Heart left ventricle (tissue), 16 donors: ENCODE measurements around the gene PLCB3. TPM values are rescaled to one million over a fixed set of nuclear protein-coding genes. Genes with fewer than 3 reads are reported as not detected.

Experiments
- ATAC-seq, 4 donors: fragments of 200-7000 bp; cut with Tn5 transposase; one replicate each; pipeline ENCODE4 v1.9.1; 2020 to 2022; ENCODE audit warnings: moderate library complexity in 4 of 4, mild to moderate bottlenecking in 3 of 4, moderate number of reproducible peaks in 1 of 4
- DNase-seq, 5 donors: peaks; one replicate each; pipeline ENCODE4 v3.0.0-alpha.2; 2020
- H3K27ac ChIP-seq, 12 donors: fragments of 200-600 bp; sonication (generic) in 4 of 12; one replicate each; pipeline versions ENCODE4 v1.5.0 to v1.8.0; 2016 to 2022; ENCODE audit warnings: mild to moderate bottlenecking in 2 of 12
- H3K27me3 ChIP-seq, 9 donors: fragments of 200-600 bp; sonication (generic) in 2 of 9; one replicate each; pipeline versions ENCODE4 v1.5.1 to v1.8.0; 2016 to 2022; ENCODE audit warnings: mild to moderate bottlenecking in 3 of 9
- H3K36me3 ChIP-seq, 9 donors: fragments of 200-600 bp; sonication (generic) in 2 of 9; one replicate each; pipeline versions ENCODE4 v1.5.0 to v1.8.0; 2018 to 2022; ENCODE audit warnings: mild to moderate bottlenecking in 2 of 9
- H3K4me1 ChIP-seq, 12 donors: fragments of 200-600 bp; sonication (generic) in 4 of 12; one replicate each; pipeline versions ENCODE4 v1.5.0 to v1.8.0; 2016 to 2022; ENCODE audit warnings: mild to moderate bottlenecking in 3 of 12
- H3K4me3 ChIP-seq, 12 donors: fragments of 200-600 bp; sonication (generic) in 4 of 12; one replicate each; pipeline versions ENCODE4 v1.5.0 to v1.8.0; 2017 to 2022; ENCODE audit warnings: mild to moderate bottlenecking in 9 of 12, moderate library complexity in 4 of 12
- H3K9me3 ChIP-seq, 12 donors: fragments of 200-600 bp; sonication (generic) in 4 of 12; one replicate each; pipeline versions ENCODE4 v1.5.0 to v1.8.0; 2016 to 2022; ENCODE audit warnings: mild to moderate bottlenecking in 1 of 12
- POLR2A ChIP-seq, 2 donors: fragments of 450-650 bp; IDR thresholded peaks; one replicate each; pipeline ENCODE4 v1.6.1; 2017; ENCODE audit warnings: antibody characterized with exemption in 2 of 2, mild to moderate bottlenecking in 2 of 2, moderate library complexity in 2 of 2
- WGBS, 4 donors: extraction: QIAGEN DNeasy Blood & Tissue Kit in 2 of 4; methylation state at CpG; one replicate each; pipeline versions ENCODE4 v1.1.5 to v1.1.7; 2013 to 2018; 5-methylcytosine and 5-hydroxymethylcytosine counted together
- intact Hi-C, 10 donors: fragments of 100-400 bp; cut with DNase I; formaldehyde crosslinking; loops; one replicate each; pipeline versions ENCODE4 v1.11.1 to v1.14.2; 2022
- polyA plus RNA-seq, 2 donors: library from polyadenylated mRNA; stranded (reverse); fragments of 200-250 nt; gene quantifications; one replicate each; pipeline ENCODE4 v1.2.3, GENCODE V29; 2013
- total RNA-seq, 9 donors: library from RNA; depleted of rRNA in 2 of 9; stranded (reverse); fragments of >200 nt in 2 of 9; fragmentation: NEBNext Ultra II Directional in 3 of 9; extraction: Animal tissue kit (Norgen Biotek cat#: 25700) in 3 of 9; gene quantifications; one replicate each; pipeline versions ENCODE4 v1.1.0 to v1.2.4, GENCODE V29; 2016 to 2023
- TF ChIP-seq, protein P1 (sequence below), 12 donors: fragments of 200-600 bp; sonication (generic) in 4 of 12; IDR thresholded peaks; one replicate each; pipeline versions ENCODE4 v1.5.0 to v1.8.0; 2018 to 2022; ENCODE audit warnings: antibody characterized with exemption in 12 of 12, mild to moderate bottlenecking in 5 of 12
- donor health status: ischemic (EF 13 %, LVEDD 7.1; RV severe dilation, severe dysfunction).
- donor health status: healthy with polysubstance abuse.
- donor health status: DM: no; HTN: yes; CAD: no.
- donor health status: DM: no; HTN: no; CAD: no.
- donor health status: ischemic (EF 25% LVEDD 6.9; RV normal size, moderate dysfunction).
- donor health status: ischemic (EF 25% LVEDD 5.7; RV mildly dilated, moderate dysfunction).
- donor health status: healthy.
- donor health status: DM: yes; HTN: yes; CAD: no.
- donor health status: ischemic (EF 35%, LVEDD 5.7; RV mildly dilated, moderate dysfunction).
- donor health status: nonischemic (EF 11% LVEDD 7.7; RV severe dilation, severe dysfunction).
- donor health status: DM: yes; HTN: yes; CAD: no.
- donor health status: PGD.
- donor health status: ischemic (EF 29% LVEDD 5.4; RV normal size, mild dysfunction).
- donor health status: nonischemic (EF 23%, LVEDD 6.1; RV moderate dilation, normal function).

Gene PLCB3
- total and polyA plus RNA-seq, 11 donors: 7.4 to 19.1 (median 9.8) TPM

DNA sequence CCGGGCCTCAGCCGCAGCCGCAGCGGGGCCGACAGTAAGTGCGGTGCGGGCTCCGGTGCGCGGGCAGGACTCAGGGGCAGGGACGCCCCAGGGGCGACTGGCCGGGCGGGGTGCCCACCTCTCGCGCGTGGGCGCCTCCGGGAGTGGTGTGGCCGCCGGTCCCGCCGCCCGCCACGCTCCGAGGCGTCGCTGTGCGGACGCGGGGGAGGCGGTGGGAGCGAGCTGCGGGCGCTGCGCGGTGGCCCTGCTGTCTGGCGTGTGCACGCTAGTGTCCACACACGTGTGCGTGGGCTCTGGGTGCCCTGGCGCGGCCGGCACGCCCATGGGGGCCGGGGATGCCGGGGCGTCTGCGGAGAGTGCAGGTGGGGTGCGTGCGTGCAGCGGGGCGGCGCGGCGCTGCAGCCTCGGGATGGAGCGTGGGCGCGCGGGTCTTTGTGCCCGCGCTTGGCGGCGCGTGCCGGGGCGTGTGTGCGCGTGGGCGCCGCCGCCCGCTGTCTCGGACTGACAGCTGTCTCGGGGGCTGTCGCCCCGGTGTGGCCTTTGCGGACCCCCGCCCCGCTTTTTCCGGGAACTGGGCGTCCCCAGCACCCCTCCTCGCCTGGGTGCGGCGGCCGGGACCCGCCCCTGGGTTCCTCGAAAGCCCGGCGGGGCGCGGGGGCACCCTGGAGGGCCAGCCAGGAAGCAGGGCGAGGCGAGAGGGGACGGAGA is 40.6 kb downstream of the PLCB3 start:
- 0 to 1% (median 1%) methylated on average over 33 to 96 of the region's 96 CpGs for WGBS, 4 donors
- no peaks in the 10 kb centered on the region for H3K36me3 ChIP-seq
- peaks cover 21 to 69% (median 51%) of the 10 kb centered on the region in 9 donors for H3K27me3 ChIP-seq
- no peak overlapping the region for H3K27ac ChIP-seq
- no peaks in the 10 kb centered on the region for H3K9me3 ChIP-seq
- intact Hi-C loops: no loop called here
- ATAC-seq (peak in 1 of 4 donors; percentile 9), DNase-seq (peak in 1 of 5 donors; percentile 15)
- peaks cover 0 to 20% (median 9%) of the 10 kb centered on the region in 12 donors for H3K4me1 ChIP-seq
- TF ChIP-seq, protein P1, sequence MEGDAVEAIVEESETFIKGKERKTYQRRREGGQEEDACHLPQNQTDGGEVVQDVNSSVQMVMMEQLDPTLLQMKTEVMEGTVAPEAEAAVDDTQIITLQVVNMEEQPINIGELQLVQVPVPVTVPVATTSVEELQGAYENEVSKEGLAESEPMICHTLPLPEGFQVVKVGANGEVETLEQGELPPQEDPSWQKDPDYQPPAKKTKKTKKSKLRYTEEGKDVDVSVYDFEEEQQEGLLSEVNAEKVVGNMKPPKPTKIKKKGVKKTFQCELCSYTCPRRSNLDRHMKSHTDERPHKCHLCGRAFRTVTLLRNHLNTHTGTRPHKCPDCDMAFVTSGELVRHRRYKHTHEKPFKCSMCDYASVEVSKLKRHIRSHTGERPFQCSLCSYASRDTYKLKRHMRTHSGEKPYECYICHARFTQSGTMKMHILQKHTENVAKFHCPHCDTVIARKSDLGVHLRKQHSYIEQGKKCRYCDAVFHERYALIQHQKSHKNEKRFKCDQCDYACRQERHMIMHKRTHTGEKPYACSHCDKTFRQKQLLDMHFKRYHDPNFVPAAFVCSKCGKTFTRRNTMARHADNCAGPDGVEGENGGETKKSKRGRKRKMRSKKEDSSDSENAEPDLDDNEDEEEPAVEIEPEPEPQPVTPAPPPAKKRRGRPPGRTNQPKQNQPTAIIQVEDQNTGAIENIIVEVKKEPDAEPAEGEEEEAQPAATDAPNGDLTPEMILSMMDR (IDR thresholded peaks at IDR 0.05): no peak
- no peak for TF ChIP-seq POLR2A (IDR thresholded peaks at IDR 0.05)
- H3K4me3 ChIP-seq: peak overlapping the region; percentile 23 to 52 (median 38)

DNA sequence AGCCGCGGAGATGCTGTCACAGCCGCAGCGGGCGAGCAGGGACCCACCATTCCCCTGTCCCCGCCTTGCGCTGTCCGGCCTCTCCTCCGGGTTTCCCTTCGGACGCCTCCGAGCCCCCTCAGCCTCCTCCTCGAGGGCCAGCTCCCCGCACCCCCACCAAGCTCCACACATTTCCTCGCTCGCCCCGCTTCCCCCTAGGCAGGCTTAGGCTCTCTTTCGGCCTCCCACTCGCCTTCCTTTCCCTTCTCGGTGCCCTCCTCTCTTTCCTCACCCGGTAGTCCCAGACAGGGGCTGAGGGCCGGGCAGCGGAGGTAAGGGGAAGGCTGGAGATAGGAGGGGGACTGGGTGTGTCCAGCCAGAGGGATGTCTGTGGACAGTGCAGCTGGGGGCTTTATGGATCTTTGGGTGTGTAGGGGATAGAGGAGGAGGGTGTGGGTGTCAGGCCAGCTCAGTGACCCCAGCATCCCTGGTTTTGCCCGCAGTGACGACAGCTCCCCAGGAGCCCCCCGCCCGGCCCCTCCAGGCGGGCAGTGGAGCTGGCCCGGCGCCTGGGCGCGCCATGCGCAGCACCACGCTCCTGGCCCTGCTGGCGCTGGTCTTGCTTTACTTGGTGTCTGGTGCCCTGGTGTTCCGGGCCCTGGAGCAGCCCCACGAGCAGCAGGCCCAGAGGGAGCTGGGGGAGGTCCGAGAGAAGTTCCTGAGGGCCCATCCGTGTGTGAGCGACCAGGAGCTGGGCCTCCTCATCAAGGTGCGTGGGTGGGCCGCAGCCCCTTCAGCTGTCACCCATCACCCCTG is 41.3 kb downstream of the PLCB3 start:
- ATAC-seq: peak in 1 of 4 donors; percentile 16
- 28 to 38% (median 32%) methylated on average over 35 to 42 of the region's 42 CpGs for WGBS, 4 donors
- peak overlapping the region; percentile 23 to 52 (median 38) for H3K4me3 ChIP-seq

DNA sequence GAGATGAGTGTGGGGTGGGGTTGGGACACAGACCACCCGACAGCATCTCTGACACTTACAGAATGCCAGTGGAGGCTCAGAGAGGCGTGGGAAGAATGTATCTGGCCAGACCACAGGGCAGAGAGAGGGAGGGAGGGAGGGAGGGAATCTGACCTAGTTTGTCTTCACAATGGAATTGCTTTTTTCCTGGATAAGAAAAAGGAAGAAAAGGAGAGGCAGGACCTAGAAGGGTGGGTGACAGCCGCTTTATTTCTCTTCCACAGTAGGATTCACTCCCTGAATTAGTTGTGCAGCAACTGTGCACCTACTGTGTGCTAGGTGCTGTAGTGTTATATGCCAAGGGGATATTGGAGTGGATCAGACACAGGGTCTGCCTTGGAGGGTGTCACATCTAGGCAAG is 43.4 kb downstream of the PLCB3 start:
- peaks cover 32 to 98% (median 75%) of the 10 kb centered on the region in 9 donors for H3K27me3 ChIP-seq
- no peak for DNase-seq
- no peaks in the 10 kb centered on the region for H3K36me3 ChIP-seq
- H3K27ac ChIP-seq: no peak overlapping the region
- TF ChIP-seq POLR2A (IDR thresholded peaks at IDR 0.05): no peak
- TF ChIP-seq, protein P1 (IDR thresholded peaks at IDR 0.05): no peak
- H3K9me3 ChIP-seq: no peaks in the 10 kb centered on the region
- intact Hi-C loops: loop anchor here in 1 of 10 donors (5.0 kb wide), 1 partner anchor 37 kb away; no protein-coding TSS in a partner anchor
- peaks cover 4 to 29% (median 17%) of the 10 kb centered on the region in 12 donors for H3K4me1 ChIP-seq
- no peak overlapping the region for H3K4me3 ChIP-seq
- WGBS, 4 donors: 56 to 71% (median 61%) methylated on average over 3 of the region's 3 CpGs
- no peak for ATAC-seq

More for the DNA sequence above, 41.3 kb downstream of the PLCB3 start:
- TF ChIP-seq, protein P1 (IDR thresholded peaks at IDR 0.05): no peak
- no peak for TF ChIP-seq POLR2A (IDR thresholded peaks at IDR 0.05)
- Histone ChIP-seq H3K9me3 (no peaks in the 10 kb centered on the region), H3K36me3 (no peaks in the 10 kb centered on the region), H3K27ac (no peak overlapping the region), H3K4me1 (peaks cover 0 to 20% (median 9%) of the 10 kb centered on the region in 12 donors), H3K27me3 (peaks cover 25 to 76% (median 59%) of the 10 kb centered on the region in 9 donors)
- intact Hi-C loops: no loop called here
- peak in 1 of 5 donors; percentile 15 for DNase-seq

DNA sequence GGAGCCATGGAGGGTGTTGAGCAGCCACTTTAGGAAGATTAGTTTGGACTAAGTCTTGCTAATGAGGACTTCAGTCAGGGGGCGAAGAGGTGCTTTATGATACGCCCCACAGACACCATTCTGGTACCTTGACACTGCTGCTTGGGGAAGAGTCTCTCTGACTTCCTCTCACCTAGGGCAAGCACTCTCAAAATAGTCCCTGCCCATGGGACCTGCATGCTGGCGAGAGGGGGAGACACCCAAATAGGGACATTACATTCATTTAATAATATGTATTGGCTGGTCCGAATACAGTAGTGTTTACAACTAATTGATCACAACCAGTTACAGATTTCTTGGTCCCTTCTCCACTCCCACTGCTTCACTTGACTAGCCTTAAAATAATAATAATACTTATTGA is 44.4 kb downstream of the PLCB3 start:
- DNase-seq (no peak), ATAC-seq (no peak)
- Histone ChIP-seq H3K4me1 (peaks cover 4 to 39% (median 27%) of the 10 kb centered on the region in 12 donors), H3K36me3 (no peaks in the 10 kb centered on the region), H3K27me3 (peaks cover 32 to 100% (median 71%) of the 10 kb centered on the region in 9 donors), H3K9me3 (no peaks in the 10 kb centered on the region), H3K27ac (no peak overlapping the region), H3K4me3 (no peak overlapping the region)
- 92 to 95% (median 94%) methylated on average over 4 of the region's 4 CpGs for WGBS, 4 donors
- intact Hi-C loops: loop anchor here in 2 of 10 donors (2.0 to 5.0 kb wide), 2 partner anchors 21 to 38 kb away; no protein-coding TSS in a partner anchor
- TF ChIP-seq POLR2A (IDR thresholded peaks at IDR 0.05): no peak
- TF ChIP-seq, protein P1 (IDR thresholded peaks at IDR 0.05): no peak
